Measurements from ENCODE around the gene C5orf46.

DNA sequence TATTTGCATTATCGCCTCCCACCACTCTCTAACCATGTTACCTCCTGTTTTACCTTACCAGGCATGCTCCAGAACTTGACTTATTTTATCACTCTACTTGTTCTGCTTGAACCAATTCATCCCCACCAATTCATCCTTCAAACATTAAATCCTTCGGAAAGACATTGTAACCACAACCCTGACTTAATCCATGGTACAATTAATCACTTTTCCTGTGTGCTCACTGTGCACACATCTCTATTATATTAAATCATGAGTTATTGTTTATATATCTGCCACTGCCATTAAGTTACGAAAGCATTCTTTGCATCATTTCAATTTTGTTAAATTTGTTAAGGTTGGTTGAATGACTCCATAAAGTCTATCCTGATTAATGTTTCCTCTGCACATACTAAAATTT, 7.4 kb upstream of the C5orf46 start:
- TF ChIP-seq, protein P1, sequence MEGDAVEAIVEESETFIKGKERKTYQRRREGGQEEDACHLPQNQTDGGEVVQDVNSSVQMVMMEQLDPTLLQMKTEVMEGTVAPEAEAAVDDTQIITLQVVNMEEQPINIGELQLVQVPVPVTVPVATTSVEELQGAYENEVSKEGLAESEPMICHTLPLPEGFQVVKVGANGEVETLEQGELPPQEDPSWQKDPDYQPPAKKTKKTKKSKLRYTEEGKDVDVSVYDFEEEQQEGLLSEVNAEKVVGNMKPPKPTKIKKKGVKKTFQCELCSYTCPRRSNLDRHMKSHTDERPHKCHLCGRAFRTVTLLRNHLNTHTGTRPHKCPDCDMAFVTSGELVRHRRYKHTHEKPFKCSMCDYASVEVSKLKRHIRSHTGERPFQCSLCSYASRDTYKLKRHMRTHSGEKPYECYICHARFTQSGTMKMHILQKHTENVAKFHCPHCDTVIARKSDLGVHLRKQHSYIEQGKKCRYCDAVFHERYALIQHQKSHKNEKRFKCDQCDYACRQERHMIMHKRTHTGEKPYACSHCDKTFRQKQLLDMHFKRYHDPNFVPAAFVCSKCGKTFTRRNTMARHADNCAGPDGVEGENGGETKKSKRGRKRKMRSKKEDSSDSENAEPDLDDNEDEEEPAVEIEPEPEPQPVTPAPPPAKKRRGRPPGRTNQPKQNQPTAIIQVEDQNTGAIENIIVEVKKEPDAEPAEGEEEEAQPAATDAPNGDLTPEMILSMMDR (IDR thresholded peaks at IDR 0.05): no peak
- TF ChIP-seq EZH2 (IDR thresholded peaks at IDR 0.05; ENCODE audit: borderline replicate concordance, insufficient read depth, low read depth, low read length, poor library complexity, severe bottlenecking): no peak

Data from B cell (primary cell).